Ascending aorta (tissue), 2 donors: Measurements from ENCODE around the gene COL4A2. TPM values are rescaled to one million over a fixed set of nuclear protein-coding genes. Genes with fewer than 3 reads are reported as not detected.

Experiments
- DNase-seq, 2 donors: peaks; one replicate each; pipeline ENCODE4 v3.0.0-alpha.2; 2019; ENCODE audit warnings: low spot score in 2 of 2
- H3K27ac ChIP-seq, 2 donors: fragments of 200-600 bp; sonication (generic); one replicate each; pipeline ENCODE4 v1.5.1; 2016 to 2017; ENCODE audit warnings: mild to moderate bottlenecking in 1 of 2
- H3K27me3 ChIP-seq: fragments of 200-600 bp; sonication (generic); one replicate; pipeline ENCODE4 v1.5.1; 2017
- H3K36me3 ChIP-seq, 2 donors: fragments of 200-600 bp; sonication (generic); one replicate each; pipeline ENCODE4 v1.5.1; 2016
- H3K4me1 ChIP-seq, 2 donors: fragments of 200-600 bp; sonication (generic); one replicate each; pipeline ENCODE4 v1.5.1; 2016 to 2017; ENCODE audit warnings: mild to moderate bottlenecking in 1 of 2
- H3K4me3 ChIP-seq, 2 donors: fragments of 200-600 bp; sonication (generic); one replicate each; pipeline ENCODE4 v1.5.1; 2016 to 2017; ENCODE audit warnings: mild to moderate bottlenecking in 1 of 2
- H3K9me3 ChIP-seq, 2 donors: fragments of 200-600 bp; sonication (generic); one replicate each; pipeline ENCODE4 v1.5.1; 2016
- CTCF ChIP-seq, 3 experiments: fragments of 200-600 bp in 2 of 3; fragments of 450-650 bp in 1 of 3; sonication (generic) in 2 of 3; IDR thresholded peaks; one replicate each; pipeline ENCODE4 v1.5.1; 2016 to 2019; ENCODE audit warnings: antibody characterized with exemption in 3 of 3, mild to moderate bottlenecking in 1 of 3, moderate library complexity in 1 of 3
- intact Hi-C: fragments of 100-400 bp; cut with DNase I; formaldehyde crosslinking; loops from one replicate; pipeline ENCODE4 v1.15.1; 2023
- total RNA-seq: library from RNA; depleted of rRNA; stranded (reverse); fragments of >200 nt; gene quantifications from one replicate; pipeline ENCODE4 v1.1.0, GENCODE V29; 2016

Gene COL4A2
- total RNA-seq, 1 donor from 2014 or later, result 1,227 TPM

- Histone ChIP-seq H3K9me3 (no peaks in the 10 kb centered on the region), H3K4me3 (no peak overlapping the region), H3K36me3 (peaks cover 78 to 80% of the 10 kb centered on the region in 2 donors), H3K4me1 (peaks cover 0 to 15% of the 10 kb centered on the region in 2 donors), H3K27me3 (no peaks in the 10 kb centered on the region), H3K27ac (peak overlapping the region; percentile 19 to 41)
- DNase-seq, result no peak
- no peak for TF ChIP-seq CTCF (IDR thresholded peaks at IDR 0.05)
- intact Hi-C loops, result no loop called here
These were observed 131.7 kb downstream of the COL4A2 start for GRCh38 chr13:110438776-110439175.

GRCh38 chr13:110440946-110441731, 134.1 kb downstream of the COL4A2 start:
- no peaks in the 10 kb centered on the region for H3K9me3 ChIP-seq
- no peak overlapping the region for H3K4me3 ChIP-seq
- TF ChIP-seq CTCF (IDR thresholded peaks at IDR 0.05), result no peak
- H3K4me1 ChIP-seq, result peaks cover 0 to 17% of the 10 kb centered on the region in 2 donors
- peaks cover 75 to 76% of the 10 kb centered on the region in 2 donors for H3K36me3 ChIP-seq
- peak in 1 of 2 donors; percentile 50 for DNase-seq
- no peaks in the 10 kb centered on the region for H3K27me3 ChIP-seq
- peak overlapping the region; percentile 8 to 19 for H3K27ac ChIP-seq
- intact Hi-C loops, result no loop called here

GRCh38 chr13:110442930-110443621, 136.0 kb downstream of the COL4A2 start:
- H3K4me1 ChIP-seq, result peaks cover 0 to 17% of the 10 kb centered on the region in 2 donors
- intact Hi-C loops, result no loop called here
- DNase-seq, result peak in 1 of 2 donors; percentile 56
- H3K36me3 ChIP-seq, result peaks cover 76% of the 10 kb centered on the region in 2 donors
- no peaks in the 10 kb centered on the region for H3K9me3 ChIP-seq
- peak overlapping the region; percentile 80 for H3K27ac ChIP-seq
- H3K27me3 ChIP-seq, result no peaks in the 10 kb centered on the region
- no peak for TF ChIP-seq CTCF (IDR thresholded peaks at IDR 0.05)
- H3K4me3 ChIP-seq, result no peak overlapping the region

GRCh38 chr13:110443622-110444225, 136.6 kb downstream of the COL4A2 start:
- peaks cover 75 to 76% of the 10 kb centered on the region in 2 donors for H3K36me3 ChIP-seq
- intact Hi-C loops, result loop anchor here (1.0 kb wide), 1 partner anchor 221 kb away; no protein-coding TSS in a partner anchor
- H3K4me1 ChIP-seq, result peaks cover 0 to 17% of the 10 kb centered on the region in 2 donors
- TF ChIP-seq CTCF (IDR thresholded peaks at IDR 0.05), result no peak
- no peaks in the 10 kb centered on the region for H3K9me3 ChIP-seq
- H3K27ac ChIP-seq, result peak overlapping the region; percentile 80
- no peaks in the 10 kb centered on the region for H3K27me3 ChIP-seq
- no peak overlapping the region for H3K4me3 ChIP-seq
- DNase-seq, result peak in 1 of 2 donors; percentile 67

- intact Hi-C loops, result loop anchor here (1.0 kb wide), 1 partner anchor 222 kb away; no protein-coding TSS in a partner anchor
- DNase-seq, result peak in 1 of 2 donors; percentile 75
- Histone ChIP-seq H3K27ac (peak overlapping the region; percentile 80), H3K36me3 (peaks cover 75 to 77% of the 10 kb centered on the region in 2 donors), H3K27me3 (no peaks in the 10 kb centered on the region), H3K4me1 (peaks cover 0 to 17% of the 10 kb centered on the region in 2 donors), H3K9me3 (no peaks in the 10 kb centered on the region), H3K4me3 (no peak overlapping the region)
- TF ChIP-seq CTCF (IDR thresholded peaks at IDR 0.05), result peak in 2 of 3 experiments; percentile 17 to 48
These were observed 137.2 kb downstream of the COL4A2 start for GRCh38 chr13:110444226-110444653.
